HepG2 (cell line): ENCODE measurements around the gene PKNOX2. TPM values are rescaled to one million over a fixed set of nuclear protein-coding genes. Genes with fewer than 3 reads are reported as not detected.

Experiments used
- ATAC-seq: fragments of 200-7000 bp; cut with Tn5 transposase; 3 replicates; pipeline ENCODE4 v1.9.1; 2020; ENCODE audit warnings: mild to moderate bottlenecking, moderate library complexity
- BruUV-seq: library from RNA; stranded (reverse); fragments of 400-500 nt; replicated peaks from 2 replicates; lab custom pipeline; 2021; lab: Mats Ljungman, UMichigan
- CTCF ChIA-PET: fragments of 300-600 bp; formaldehyde crosslinking; extraction: SDS; loops from one replicate; lab custom pipeline; 2021; ENCODE audit warnings: low total read pairs, inconsistent platforms, low intra/inter-chr PET ratio; lab: Yijun Ruan, JAX
- POLR2A ChIA-PET: fragments of 350-600 bp; sonication (Branson Sonifier 250); formaldehyde crosslinking; loops from one replicate; lab custom pipeline; 2020; ENCODE audit warnings: antibody characterized with exemption, inconsistent platforms; lab: Yijun Ruan, JAX
- DNase-seq: peaks from one replicate; pipeline ENCODE4 v3.0.0-alpha.2; 2015; ENCODE audit warnings: low spot score
- FAIRE-seq: peaks from 3 replicates; lab custom pipeline; 2011; peaks lifted over from hg19 to GRCh38; lab: Jason Lieb, UNC
- H2AFZ ChIP-seq: one replicate; pipeline ENCODE4 v1.6.1; 2011; ENCODE audit warnings: low read length, inconsistent platforms
- H3K27ac ChIP-seq: fragments of 300-600 bp; 3 replicates; pipeline ENCODE4 v1.8.0; 2011; ENCODE audit warnings: mixed run types, mild to moderate bottlenecking, mixed read lengths, low read length, inconsistent platforms; ENCODE audit not compliant: insufficient read depth; ENCODE audit errors: extremely low read length
- H3K27me3 ChIP-seq, 2 experiments: fragments of 200-600 bp in 1 of 2; 2 replicates in 1 of 2; 3 replicates in 1 of 2; pipeline versions ENCODE4 v1.6.0 to v1.8.0; 2011; ENCODE audit warnings: low read length in 2 of 2, mild to moderate bottlenecking in 2 of 2, moderate library complexity in 2 of 2, inconsistent platforms in 1 of 2; ENCODE audit not compliant: insufficient read depth in 2 of 2, control insufficient read depth in 1 of 2
- H3K36me3 ChIP-seq, 2 experiments: fragments of 200-600 bp in 1 of 2; replicated peaks in 1 of 2; 2 replicates in 1 of 2; 3 replicates in 1 of 2; pipeline versions ENCODE4 v1.5.1 to v1.8.0; 2011; ENCODE audit warnings: low read length in 2 of 2, inconsistent platforms in 1 of 2; ENCODE audit not compliant: insufficient read depth in 2 of 2, control insufficient read depth in 1 of 2
- H3K4me1 ChIP-seq: 2 replicates; pipeline ENCODE4 v1.5.1; 2012; ENCODE audit warnings: low read length, inconsistent platforms; ENCODE audit not compliant: insufficient read depth
- H3K4me2 ChIP-seq: 2 replicates; pipeline ENCODE4 v1.6.0; 2011; ENCODE audit warnings: low read depth, low read length, inconsistent platforms
- H3K4me3 ChIP-seq, 3 experiments: fragments of 200-600 bp in 1 of 3; sonication (generic), shearing (Covaris generic) in 1 of 3; replicated peaks in 1 of 3; 2 replicates each; pipeline ENCODE4 v1.5.1; 2011 to 2016; ENCODE audit warnings: low read length in 3 of 3, inconsistent platforms in 2 of 3, low read depth in 2 of 3, mild to moderate bottlenecking in 2 of 3, control low read depth in 1 of 3, mixed read lengths in 1 of 3; ENCODE audit not compliant: insufficient read depth in 1 of 3
- H3K79me2 ChIP-seq: one replicate; pipeline ENCODE4 v1.6.1; 2011; ENCODE audit warnings: low read length, inconsistent platforms; ENCODE audit not compliant: insufficient read depth
- H3K9ac ChIP-seq: 2 replicates; pipeline ENCODE4 v1.6.0; 2011; ENCODE audit warnings: mild to moderate bottlenecking, low read depth, low read length, inconsistent platforms; ENCODE audit not compliant: insufficient read depth
- H3K9me3 ChIP-seq: 2 replicates; pipeline ENCODE4 v1.5.1; 2012; ENCODE audit warnings: mild to moderate bottlenecking, low read length
- H4K20me1 ChIP-seq: 2 replicates; pipeline ENCODE4 v1.6.0; 2011; ENCODE audit warnings: inconsistent platforms, mild to moderate bottlenecking, low read length, moderate library complexity; ENCODE audit not compliant: insufficient read depth
- MTA1 ChIP-seq: sonication (generic); formaldehyde crosslinking; IDR thresholded peaks from 2 replicates; pipeline ENCODE4 v1.4.0; 2020; ENCODE audit warnings: missing genetic modification reagents, mild to moderate bottlenecking, borderline replicate concordance
- NPAS2 ChIP-seq: sonication (generic); formaldehyde crosslinking; IDR thresholded peaks from 2 replicates; pipeline ENCODE4 v1.8.0; 2022; ENCODE audit warnings: mild to moderate bottlenecking, missing genetic modification reagents, borderline replicate concordance
- ZBTB7B ChIP-seq: sonication (generic); formaldehyde crosslinking; IDR thresholded peaks from 2 replicates; pipeline ENCODE4 v1.4.0; 2020; ENCODE audit warnings: missing genetic modification reagents
- ZC3H13 ChIP-seq: sonication (generic); formaldehyde crosslinking; IDR thresholded peaks from 2 replicates; pipeline ENCODE4 v1.8.1; 2023; ENCODE audit warnings: mild to moderate bottlenecking, missing genetic modification reagents, moderate library complexity
- ZNF101 ChIP-seq: sonication (generic); formaldehyde crosslinking; IDR thresholded peaks from 2 replicates; pipeline ENCODE4 v1.4.0; 2020; ENCODE audit warnings: mild to moderate bottlenecking, low read depth, missing genetic modification reagents, borderline replicate concordance
- ZNF263 ChIP-seq: sonication (generic); formaldehyde crosslinking; IDR thresholded peaks from 2 replicates; pipeline ENCODE4 v1.4.0; 2020; ENCODE audit warnings: missing genetic modification reagents
- ZNF33B ChIP-seq: sonication (generic); formaldehyde crosslinking; IDR thresholded peaks from 2 replicates; pipeline ENCODE4 v1.5.1; 2020; ENCODE audit warnings: mild to moderate bottlenecking, missing genetic modification reagents
- ZNF567 ChIP-seq: sonication (generic); formaldehyde crosslinking; IDR thresholded peaks from 2 replicates; pipeline ENCODE4 v1.8.1; 2023; ENCODE audit warnings: mild to moderate bottlenecking, missing genetic modification reagents, borderline replicate concordance
- WGBS: methylation state at CpG from one replicate; pipeline ENCODE4 v1.1.6; 2017; ENCODE audit warnings: low lambda C conversion rate; 5-methylcytosine and 5-hydroxymethylcytosine counted together
- in situ Hi-C: cut with HindIII; loops from 2 replicates; pipeline ENCODE4 v1.10.0; 2017; ENCODE audit warnings: low pct_unique_long_range_greater_than_20kb; ENCODE audit not compliant: extremely low pct_ligation_motif_present
- intact Hi-C: fragments of 100-400 bp; cut with micrococcal nuclease; formaldehyde crosslinking; loops from one replicate; pipeline ENCODE4 v1.10.0; 2022; ENCODE audit not compliant: unreplicated experiment
- polyA plus RNA-seq, 8 experiments: library from polyadenylated mRNA; depleted of rRNA in 3 of 8; stranded (reverse) in 7 of 8; unstranded in 1 of 8; fragments of >200 nt; fragmentation: Illumina TruSeq in 4 of 8; extraction: Trizol in 4 of 8; gene quantifications; 2 replicates each; pipeline versions ENCODE4 v1.2.1 to v1.2.3, GENCODE V29; 2011 to 2016; ENCODE audit warnings: low read depth in 4 of 8, missing spikeins in 1 of 8, mixed read lengths in 1 of 8; ENCODE audit not compliant: insufficient read depth in 1 of 8
- total RNA-seq, 5 experiments: library from RNA; depleted of rRNA; stranded (reverse); fragments of >200 nt; fragmentation: Illumina TruSeq; extraction: Trizol; gene quantifications; 2 replicates each; pipeline ENCODE4 v1.2.3, GENCODE V29; 2016; ENCODE audit warnings: low read depth in 1 of 5
- TF ChIP-seq, protein P1 (sequence below): sonication (generic); formaldehyde crosslinking; IDR thresholded peaks from 2 replicates; pipeline ENCODE4 v1.4.0; 2020; ENCODE audit warnings: missing genetic modification reagents

PKNOX2 gene
- total and polyA plus RNA-seq, 2 of the 13 experiments (the other 11 are each of a cell fraction or from before 2014, with no cell fraction given), result not detected

GRCh38 chr11:125326126-125326525, 161.6 kb downstream of the PKNOX2 start (continued):
- TF ChIP-seq ZC3H13 (CRISPR knock-in tag) (no peak), NPAS2 (CRISPR knock-in tag) (no peak)

DNA sequence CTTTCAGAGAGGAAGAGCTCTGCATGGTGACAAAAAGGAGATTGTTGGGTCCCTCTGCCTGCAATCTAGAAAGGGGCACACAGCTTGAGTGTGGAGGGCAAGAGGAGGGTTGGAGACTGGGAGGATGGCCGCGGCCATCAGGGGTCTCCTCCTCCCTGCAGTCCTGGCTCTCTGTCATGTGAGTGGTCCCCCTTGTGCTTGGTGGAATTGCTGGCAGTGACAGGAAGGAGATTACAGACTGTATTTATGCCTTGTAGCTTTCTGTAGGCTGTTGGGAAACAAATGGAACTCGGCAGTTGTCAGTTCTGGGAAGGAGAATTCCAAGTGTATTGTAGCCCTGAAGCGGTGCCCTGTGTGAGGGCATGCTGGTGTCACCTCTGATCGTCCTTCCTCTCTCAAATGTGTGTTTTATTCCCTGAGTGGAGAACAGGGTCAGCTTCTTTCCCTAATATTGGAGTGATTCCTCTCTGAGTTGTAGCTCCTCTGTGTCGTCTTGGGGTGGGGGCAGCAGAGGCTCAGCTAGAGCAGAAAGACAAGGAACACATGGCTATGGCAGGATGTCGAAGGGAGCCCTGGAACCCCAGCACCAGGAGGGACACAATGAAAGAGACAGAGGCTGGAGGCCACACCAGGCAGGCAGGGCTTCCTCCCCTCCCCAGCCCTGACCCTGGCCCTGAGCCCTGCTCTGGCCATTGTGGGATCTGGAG, 163.1 kb downstream of the PKNOX2 start:
- 16% methylated on average over 7 of the region's 7 CpGs for WGBS
- Histone ChIP-seq H3K4me3 (no peak overlapping the region), H3K27ac (no peak overlapping the region), H2AFZ (no peak overlapping the region), H3K4me1 (no peaks in the 10 kb centered on the region), H3K27me3 (peaks cover 0 to 33% of the 10 kb centered on the region in 2 experiments; a peak in 3 of 5 replicates), H3K79me2 (no peaks in the 10 kb centered on the region), H3K9me3 (no peaks in the 10 kb centered on the region), H3K9ac (no peak overlapping the region), H3K36me3 (no peaks in the 10 kb centered on the region), H4K20me1 (no peaks in the 10 kb centered on the region), H3K4me2 (no peak overlapping the region)
- no peak for FAIRE-seq
- no peak for DNase-seq
- in situ Hi-C loops (no loop called here), intact Hi-C loops (no loop called here)
- CTCF ChIA-PET, result no interaction called here
- no TSS peak for BruUV-seq
- no peak for ATAC-seq
- POLR2A ChIA-PET, result no interaction called here
- TF ChIP-seq MTA1 (no peak), ZNF567 (CRISPR knock-in tag) (no peak), ZNF33B (CRISPR knock-in tag) (no peak), ZBTB7B (CRISPR knock-in tag) (no peak)

DNA sequence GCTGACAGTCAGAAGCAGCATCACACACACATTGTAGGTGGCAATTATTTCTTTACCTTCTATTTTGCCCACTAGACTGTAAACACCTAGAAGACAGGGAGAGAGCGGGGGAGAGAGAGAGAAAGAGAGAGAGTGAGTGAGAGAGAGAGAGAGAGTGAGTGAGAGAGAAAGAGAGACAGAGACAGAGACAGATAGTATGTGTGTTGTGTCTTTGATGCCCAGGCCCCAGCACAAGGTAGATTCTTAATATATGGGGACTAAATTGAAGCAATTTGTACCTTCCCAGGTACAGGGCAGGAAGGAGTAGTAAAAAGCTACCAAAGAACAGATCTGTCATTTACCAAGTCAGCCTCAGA, 163.7 kb downstream of the PKNOX2 start:
- Histone ChIP-seq H3K4me1 (no peaks in the 10 kb centered on the region), H3K27me3 (peaks cover 0 to 33% of the 10 kb centered on the region in 2 experiments; a peak in 3 of 5 replicates), H3K9ac (no peak overlapping the region), H3K36me3 (no peaks in the 10 kb centered on the region), H3K9me3 (no peaks in the 10 kb centered on the region), H3K27ac (no peak overlapping the region), H3K79me2 (no peaks in the 10 kb centered on the region), H3K4me3 (no peak overlapping the region), H3K4me2 (no peak overlapping the region), H2AFZ (no peak overlapping the region), H4K20me1 (no peaks in the 10 kb centered on the region)
- FAIRE-seq (no peak), ATAC-seq (no peak), DNase-seq (no peak)
- CTCF ChIA-PET, result no interaction called here
- POLR2A ChIA-PET, result no interaction called here
- WGBS, result 6% methylated on average over 1 of the region's 1 CpG
- intact Hi-C loops, result no loop called here
- in situ Hi-C loops, result no loop called here
- BruUV-seq, result no TSS peak
- TF ChIP-seq ZNF263 (no peak), ZNF101 (CRISPR knock-in tag) (no peak)
- TF ChIP-seq, protein P1, sequence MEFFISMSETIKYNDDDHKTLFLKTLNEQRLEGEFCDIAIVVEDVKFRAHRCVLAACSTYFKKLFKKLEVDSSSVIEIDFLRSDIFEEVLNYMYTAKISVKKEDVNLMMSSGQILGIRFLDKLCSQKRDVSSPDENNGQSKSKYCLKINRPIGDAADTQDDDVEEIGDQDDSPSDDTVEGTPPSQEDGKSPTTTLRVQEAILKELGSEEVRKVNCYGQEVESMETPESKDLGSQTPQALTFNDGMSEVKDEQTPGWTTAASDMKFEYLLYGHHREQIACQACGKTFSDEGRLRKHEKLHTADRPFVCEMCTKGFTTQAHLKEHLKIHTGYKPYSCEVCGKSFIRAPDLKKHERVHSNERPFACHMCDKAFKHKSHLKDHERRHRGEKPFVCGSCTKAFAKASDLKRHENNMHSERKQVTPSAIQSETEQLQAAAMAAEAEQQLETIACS (CRISPR knock-in tag), result no peak
